HG03439 (cell line): ENCODE data around the gene PRAMEF13.
"Not testable (repeated sequence)": the region's sequence is repeated elsewhere in the genome, so short reads cannot be mapped to it uniquely, and the experiment has no call there.

ENCODE experiments used
- ATAC-seq: cut with Tn5 transposase; IDR thresholded peaks from one replicate; pipeline ENCODE4 v1.9.1; 2021; ENCODE audit warnings: mild to moderate bottlenecking, moderate library complexity; ENCODE audit not compliant: unreplicated experiment

The PRAMEF13 gene

GRCh38 chr1:13201309-13201708 lies at the start of gene PRAMEF13:
Gene PRAMEF13, minus strand, starts transcription at chr1:13201409. Its CDS starts 1,820 bp downstream, at chr1:13199589.
- ATAC-seq: not testable (repeated sequence)

- not testable (repeated sequence) for ATAC-seq
Observed at GRCh38 chr1:13247122-13247521, 45.9 kb upstream of the PRAMEF13 start.

- not testable (repeated sequence) for ATAC-seq
Observed at GRCh38 chr1:13246554-13246871, 45.3 kb upstream of the PRAMEF13 start.

- ATAC-seq: not testable (repeated sequence)
Observed at GRCh38 chr1:13245841-13246553, 44.8 kb upstream of the PRAMEF13 start.

GRCh38 chr1:13243536-13244263 lies 42.5 kb upstream of the PRAMEF13 start:
- ATAC-seq: not testable (repeated sequence)

GRCh38 chr1:13239633-13240032 lies 38.4 kb upstream of the PRAMEF13 start:
- ATAC-seq: not testable (repeated sequence)

- ATAC-seq: not testable (repeated sequence)
Observed at GRCh38 chr1:13237572-13237971, 36.4 kb upstream of the PRAMEF13 start.

GRCh38 chr1:13234057-13234456 lies 32.8 kb upstream of the PRAMEF13 start:
- not testable (repeated sequence) for ATAC-seq

GRCh38 chr1:13232056-13232455 lies 30.8 kb upstream of the PRAMEF13 start:
- not testable (repeated sequence) for ATAC-seq

GRCh38 chr1:13231061-13231750 lies 30.0 kb upstream of the PRAMEF13 start:
- not testable (repeated sequence) for ATAC-seq

GRCh38 chr1:13230601-13231000 lies 29.4 kb upstream of the PRAMEF13 start:
- ATAC-seq: not testable (repeated sequence)

- ATAC-seq: not testable (repeated sequence)
Observed at GRCh38 chr1:13230096-13230495, 28.9 kb upstream of the PRAMEF13 start.

- ATAC-seq: no peak
Observed at GRCh38 chr1:13228343-13228781, 27.2 kb upstream of the PRAMEF13 start.

- not testable (repeated sequence) for ATAC-seq
Observed at GRCh38 chr1:13227271-13228055, 26.3 kb upstream of the PRAMEF13 start.

- ATAC-seq: not testable (repeated sequence)
Observed at GRCh38 chr1:13225675-13226204, 24.5 kb upstream of the PRAMEF13 start, which contains the start of gene PRAMEF18. Gene PRAMEF18, minus strand, starts transcription at chr1:13226154. Its CDS starts 48 bp downstream, at chr1:13226106.

- no peak for ATAC-seq
Observed at GRCh38 chr1:13224480-13225060, 23.4 kb upstream of the PRAMEF13 start.

GRCh38 chr1:13222788-13223187 lies 21.6 kb upstream of the PRAMEF13 start:
- ATAC-seq: not testable (repeated sequence)

- ATAC-seq: not testable (repeated sequence)
Observed at GRCh38 chr1:13219203-13219602, 18.0 kb upstream of the PRAMEF13 start.

GRCh38 chr1:13216619-13217018 lies 15.4 kb upstream of the PRAMEF13 start:
- ATAC-seq: not testable (repeated sequence)

- not testable (repeated sequence) for ATAC-seq
Observed at GRCh38 chr1:13208712-13209111, 7.5 kb upstream of the PRAMEF13 start.
